ENCODE data around the gene GALNT1. TPM values are rescaled to one million over a fixed set of nuclear protein-coding genes. Genes with fewer than 3 reads are reported as not detected.
"Not testable (repeated sequence)": the region's sequence is repeated elsewhere in the genome, so short reads cannot be mapped to it uniquely, and the experiment has no call there.

GALNT1 gene
- 82.7 TPM for total RNA-seq

DNA sequence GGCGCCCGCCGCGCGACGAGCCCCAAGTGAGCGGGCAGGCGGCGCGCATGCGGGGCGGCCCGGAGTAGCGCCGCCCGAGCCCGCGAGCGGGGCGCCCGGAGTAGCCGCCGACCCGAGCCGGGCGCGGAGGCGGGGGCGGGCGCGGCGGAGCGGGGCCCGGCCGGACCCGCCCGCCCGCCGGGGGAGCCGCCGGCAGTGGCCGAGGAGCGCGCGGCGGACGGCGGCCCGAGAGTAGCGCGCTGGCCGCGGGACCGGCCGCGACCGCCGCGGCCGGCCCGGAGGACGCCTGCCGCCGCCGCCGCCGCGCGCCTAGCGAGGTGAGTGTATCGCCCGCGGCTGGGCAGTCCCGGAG lies at the start of gene GALNT1:
GALNT1 (plus strand) TSS at position 195 of the 352 bp plus-strand sequence. CDS start 72,923 bp downstream, outside the sequence.
- DNase-seq (ENCODE audit: low spot score in 2 of 2) (peak; percentile 58 to 77), FAIRE-seq (no peak)

DNA sequence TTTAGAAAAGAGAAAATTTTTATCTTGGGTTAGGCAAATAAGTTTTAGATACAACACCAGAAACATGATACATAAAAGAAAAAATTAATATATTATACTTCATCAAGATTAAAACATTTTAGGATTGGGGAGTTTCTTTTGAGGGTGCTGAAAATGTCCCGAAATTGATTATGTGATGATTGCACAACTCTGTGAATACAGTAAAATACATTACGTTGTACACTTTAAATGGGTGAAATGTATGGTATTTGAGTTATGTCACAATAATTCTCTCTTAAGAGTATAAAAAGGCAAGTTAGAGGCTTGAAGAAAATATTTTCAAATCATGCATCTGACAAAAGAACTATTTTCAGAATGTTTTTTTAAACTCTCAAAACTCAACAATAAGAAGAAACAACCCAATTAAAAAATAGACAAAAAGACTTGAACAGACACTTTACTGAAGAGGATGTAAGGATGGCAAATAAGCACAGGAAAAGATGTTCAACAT lies 47.6 kb upstream of the GALNT1 start:
- DNase-seq (ENCODE audit: low spot score in 2 of 2) = no peak
- no peak for FAIRE-seq

DNA sequence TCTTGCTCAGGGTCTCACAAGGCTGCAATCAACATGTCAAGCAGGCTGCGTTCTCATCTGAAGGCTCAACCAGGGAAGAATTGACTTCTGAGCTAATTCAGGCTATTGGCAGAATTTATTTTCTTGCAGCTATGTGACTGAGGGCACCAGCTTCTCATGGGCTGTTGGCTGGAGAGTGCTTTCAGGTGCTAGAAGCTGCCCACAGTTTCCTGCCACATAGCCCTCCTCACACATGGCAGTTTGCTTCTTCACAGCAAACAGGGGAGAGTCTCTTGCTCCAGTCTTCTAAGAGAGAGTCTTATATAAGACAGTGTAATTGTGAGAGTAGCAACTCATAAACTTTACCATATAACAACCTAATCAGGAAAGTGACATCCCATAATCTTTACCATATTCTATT lies 46.2 kb upstream of the GALNT1 start:
- DNase-seq (ENCODE audit: low spot score in 2 of 2) (no peak), FAIRE-seq (no peak)

DNA sequence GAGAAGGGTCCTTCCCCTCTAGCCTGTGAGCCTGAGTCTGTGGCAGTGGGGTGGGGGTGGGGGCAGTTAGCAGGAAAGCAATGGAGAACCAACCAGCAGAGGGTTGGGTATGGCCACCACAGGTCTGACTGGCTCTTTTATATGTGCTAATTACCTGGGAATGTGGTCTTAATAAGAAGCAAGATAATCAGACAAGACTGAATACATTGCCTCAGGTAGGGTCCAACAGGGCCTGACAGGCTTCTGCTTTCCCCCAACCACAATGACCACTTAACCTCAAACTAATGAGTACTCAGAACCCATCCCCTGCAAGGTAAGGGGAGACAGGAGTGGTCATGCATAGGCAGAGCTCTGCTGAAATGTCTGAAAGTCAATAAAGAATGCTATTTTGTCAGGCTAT lies 39.2 kb upstream of the GALNT1 start:
- FAIRE-seq = no peak

DNA sequence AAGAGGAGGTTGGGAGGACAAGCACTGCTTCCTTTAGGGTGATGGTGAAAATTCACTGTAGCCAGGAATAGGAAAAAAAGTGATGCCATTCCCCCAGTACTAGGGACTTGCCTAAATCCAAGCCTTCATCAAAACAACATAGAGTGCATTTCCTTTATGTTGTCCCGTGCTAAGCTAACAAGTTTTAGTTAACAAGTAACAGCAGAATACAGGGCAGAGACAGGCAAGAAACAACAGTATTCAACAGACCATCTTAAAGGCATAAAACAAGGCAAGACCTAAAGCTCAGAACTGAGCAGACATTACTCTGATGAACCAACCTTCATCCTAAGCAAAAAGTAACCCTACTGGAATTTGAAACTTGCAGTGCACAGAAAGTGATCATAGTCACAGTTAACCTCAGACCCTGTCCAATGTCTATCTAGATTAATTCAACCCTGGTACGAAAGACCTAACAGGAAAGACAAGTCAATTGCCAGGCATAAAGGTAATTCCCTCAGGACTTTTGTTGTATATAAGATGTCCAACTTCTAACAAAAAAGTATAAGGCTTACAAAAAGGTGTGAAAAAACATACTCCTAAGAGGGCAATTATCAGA lies 34.4 kb upstream of the GALNT1 start:
- DNase-seq (ENCODE audit: low spot score in 2 of 2) = no peak
- FAIRE-seq = no peak

More for the DNA sequence above, 39.2 kb upstream of the GALNT1 start:
- no peak for DNase-seq (ENCODE audit: low spot score in 2 of 2)

DNA sequence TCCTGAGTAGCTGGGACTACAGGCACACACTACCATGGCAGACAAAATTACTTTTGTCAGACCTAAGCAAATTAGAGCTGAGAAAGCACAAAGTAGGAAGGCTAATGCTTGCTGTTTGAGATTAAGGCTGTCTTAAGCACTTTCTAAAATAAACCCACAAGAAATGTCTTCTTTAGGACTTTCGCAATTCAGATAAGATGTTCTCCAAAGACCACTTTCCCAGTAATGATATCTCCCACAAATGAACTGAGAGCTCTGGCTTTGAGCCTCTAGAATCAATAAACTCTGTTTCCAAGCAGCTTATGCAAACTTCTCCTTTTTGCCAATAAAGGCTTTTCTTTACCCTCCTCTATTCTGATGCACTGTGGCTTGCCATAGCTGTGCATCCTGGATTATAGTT lies 32.0 kb upstream of the GALNT1 start:
- no peak for FAIRE-seq
- DNase-seq (ENCODE audit: low spot score in 2 of 2) = no peak

DNA sequence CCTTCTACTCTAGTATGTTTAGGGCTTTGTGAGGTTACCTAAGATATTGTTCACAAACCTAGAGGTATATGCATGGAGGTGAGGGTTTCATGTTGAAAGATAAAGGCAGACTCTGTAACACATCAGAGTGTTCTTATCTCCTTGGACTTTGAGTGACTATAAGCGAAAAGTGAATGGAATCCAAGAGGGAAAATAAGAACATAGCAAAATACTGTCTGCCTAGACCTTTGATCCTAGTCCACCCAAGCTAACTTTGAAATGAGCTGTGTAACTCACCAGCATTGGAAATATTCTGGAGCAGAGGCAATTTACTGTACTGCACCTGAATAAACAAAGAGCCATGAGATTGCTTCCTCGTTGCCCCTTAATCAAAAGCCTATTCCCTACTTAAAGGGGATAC lies 28.2 kb upstream of the GALNT1 start:
- FAIRE-seq (no peak), DNase-seq (ENCODE audit: low spot score in 2 of 2) (no peak)

DNA sequence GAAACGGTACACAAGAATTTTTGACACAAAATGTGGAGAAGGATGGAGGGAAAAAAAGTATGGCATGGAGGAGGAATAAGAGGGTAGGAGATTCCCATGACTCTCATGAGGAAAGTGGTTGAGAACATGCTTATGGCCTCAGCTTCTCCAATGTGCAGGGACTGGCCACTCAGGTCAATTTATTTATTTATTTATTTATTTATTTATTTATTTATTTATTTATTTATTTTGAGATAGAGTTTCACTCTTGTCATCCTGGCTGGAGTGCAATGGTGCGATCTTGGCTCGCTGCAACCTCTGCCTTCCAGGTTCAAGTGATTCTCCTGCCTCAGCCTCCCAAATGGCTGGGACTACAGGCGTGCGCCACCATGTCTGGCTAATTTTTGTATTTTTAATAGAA lies 26.0 kb upstream of the GALNT1 start:
- FAIRE-seq; DNase-seq (ENCODE audit: low spot score in 2 of 2): not testable (repeated sequence)

DNA sequence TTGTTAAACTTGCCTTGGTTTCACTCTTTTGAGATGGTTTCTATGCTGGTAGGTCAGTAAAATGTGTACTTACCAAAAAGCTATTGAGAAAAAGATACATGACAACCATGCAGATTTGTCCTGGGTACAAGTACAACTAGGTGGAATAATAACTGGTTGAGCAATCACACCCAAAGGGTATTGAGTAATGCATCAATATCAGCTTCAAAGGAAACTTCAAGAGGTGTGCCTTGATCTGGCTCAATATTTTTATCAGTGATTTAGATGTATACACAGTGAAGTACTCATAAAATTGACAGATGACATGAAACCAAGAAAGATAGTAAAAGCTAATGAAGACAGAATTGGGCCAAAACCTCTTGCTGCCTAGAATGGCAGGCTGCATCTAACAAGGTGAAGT lies 21.7 kb upstream of the GALNT1 start:
- DNase-seq (ENCODE audit: low spot score in 2 of 2) = no peak
- no peak for FAIRE-seq

DNA sequence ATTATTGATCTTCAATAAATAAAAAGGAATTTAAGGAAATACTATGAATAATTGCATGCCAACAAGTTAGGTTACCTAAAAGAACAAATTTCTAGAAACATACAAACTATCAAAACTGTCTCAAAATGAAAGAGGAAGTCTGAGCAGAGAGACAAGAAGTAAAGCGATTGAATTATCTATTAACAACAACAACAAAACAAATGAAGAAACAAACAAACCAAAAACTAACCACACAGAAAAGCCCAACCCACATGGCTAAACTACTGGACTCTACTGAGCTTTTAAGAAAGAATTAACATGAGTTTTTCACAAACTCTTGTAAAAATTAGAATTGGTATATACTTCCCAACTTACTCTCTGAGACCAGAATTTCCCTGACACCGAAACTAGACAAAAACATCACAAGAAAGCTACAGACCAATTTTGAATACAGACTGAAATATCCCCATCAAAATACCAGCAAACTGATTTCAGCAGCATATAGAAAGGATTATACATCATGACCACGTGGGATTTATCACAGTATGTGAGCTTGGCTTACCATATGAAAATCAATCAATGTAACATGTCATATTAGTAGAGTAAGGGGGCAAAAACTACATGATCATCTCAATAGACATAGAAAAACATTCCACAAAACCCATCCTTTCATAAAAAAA lies 16.6 kb upstream of the GALNT1 start:
- no peak for FAIRE-seq
- no peak for DNase-seq (ENCODE audit: low spot score in 2 of 2)

GRCh38 chr18:35566019-35566418 lies 15.5 kb upstream of the GALNT1 start:
- FAIRE-seq = no peak

DNA sequence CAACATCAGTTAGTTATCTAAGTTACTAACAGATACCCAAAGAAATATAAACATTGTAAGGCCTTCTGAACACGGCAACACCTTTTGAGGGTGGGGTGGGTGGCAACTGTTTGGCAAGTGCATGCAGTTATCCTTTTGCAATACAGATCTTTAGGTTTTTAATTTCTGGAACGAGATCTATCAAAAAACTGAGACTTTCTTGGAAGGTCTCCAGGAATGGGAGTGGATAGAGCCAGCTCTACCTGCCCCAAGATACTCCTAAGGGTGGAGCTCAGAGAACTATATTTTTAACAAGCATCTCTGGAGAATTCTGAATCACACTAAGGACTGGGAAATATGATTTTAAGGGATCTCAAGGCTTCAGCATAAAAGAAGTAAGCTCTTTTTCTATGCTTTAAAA lies 11.4 kb upstream of the GALNT1 start:
- FAIRE-seq (no peak), DNase-seq (ENCODE audit: low spot score in 2 of 2) (no peak)

More at GRCh38 chr18:35566019-35566418, 15.5 kb upstream of the GALNT1 start:
- no peak for DNase-seq (ENCODE audit: low spot score in 2 of 2)

GRCh38 chr18:35571138-35571537 lies 10.4 kb upstream of the GALNT1 start:
- DNase-seq (ENCODE audit: low spot score in 2 of 2) = no peak
- FAIRE-seq = no peak

DNA sequence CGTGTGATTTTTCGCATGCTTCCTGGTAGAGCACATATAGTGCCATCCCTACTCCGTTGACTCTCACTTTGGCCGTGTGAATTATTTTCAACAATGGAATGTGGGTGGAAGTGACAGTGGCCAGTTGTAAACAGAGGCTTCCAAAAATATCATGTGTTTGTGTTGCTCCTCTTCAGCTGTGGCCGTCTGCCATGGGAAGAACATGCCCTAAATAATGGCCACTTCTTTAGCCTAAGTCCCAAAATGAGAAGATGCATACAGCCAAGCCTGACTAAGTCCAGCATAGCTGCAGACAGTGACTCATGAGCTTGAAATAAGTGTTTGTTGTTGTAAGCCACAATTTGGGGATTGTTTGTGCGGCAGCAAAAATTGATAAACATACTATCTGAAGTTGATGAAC lies 8.9 kb upstream of the GALNT1 start:
- DNase-seq (ENCODE audit: low spot score in 2 of 2) (no peak), FAIRE-seq (no peak)

- DNase-seq (ENCODE audit: low spot score in 2 of 2) (no peak), FAIRE-seq (no peak)
These were observed 8.0 kb upstream of the GALNT1 start for GRCh38 chr18:35573531-35573930.

GRCh38 chr18:35576240-35576845 lies 5.2 kb upstream of the GALNT1 start:
- not testable (repeated sequence) for FAIRE-seq; DNase-seq (ENCODE audit: low spot score in 2 of 2)

DNA sequence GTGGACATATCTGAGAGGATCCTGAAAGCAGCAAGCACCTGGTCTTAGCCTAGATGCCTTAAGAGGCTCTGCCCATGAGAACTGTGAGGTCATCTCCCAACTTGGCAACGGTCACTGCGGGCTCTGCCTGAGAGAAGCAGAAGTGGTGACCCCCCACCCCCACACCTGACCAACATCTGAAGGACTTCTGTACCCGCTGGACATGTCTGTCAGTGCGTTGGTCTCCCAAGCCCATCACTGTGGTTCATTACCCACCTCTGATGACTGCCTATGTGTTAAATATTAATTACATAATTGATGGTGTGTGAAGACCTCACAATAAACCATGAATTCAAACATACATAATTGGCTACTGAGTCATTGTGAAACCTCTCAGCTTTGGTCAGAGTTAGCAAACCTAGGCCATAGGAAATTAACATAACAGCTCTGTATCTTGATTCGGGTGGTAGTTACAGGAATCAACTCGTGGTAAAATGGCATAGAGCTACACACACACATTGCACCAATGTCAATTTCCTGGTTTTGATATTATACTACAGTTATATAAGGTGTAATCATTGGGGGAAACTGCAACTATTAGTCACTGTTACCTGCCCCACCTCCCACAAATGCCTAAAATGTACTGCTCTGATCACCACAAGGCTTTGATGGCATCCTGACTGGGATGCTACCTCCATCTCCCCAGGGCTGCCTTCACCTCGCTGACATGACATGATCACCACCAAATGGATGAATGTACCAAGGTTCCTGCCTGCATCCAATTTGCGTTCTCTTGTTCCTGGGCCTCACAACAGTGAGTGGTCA lies 4.3 kb upstream of the GALNT1 start:
- no peak for FAIRE-seq
- DNase-seq (ENCODE audit: low spot score in 2 of 2) = no peak

- DNase-seq (ENCODE audit: low spot score in 2 of 2) (no peak), FAIRE-seq (no peak)
These were observed 3.1 kb upstream of the GALNT1 start for GRCh38 chr18:35578481-35578880.

DNA sequence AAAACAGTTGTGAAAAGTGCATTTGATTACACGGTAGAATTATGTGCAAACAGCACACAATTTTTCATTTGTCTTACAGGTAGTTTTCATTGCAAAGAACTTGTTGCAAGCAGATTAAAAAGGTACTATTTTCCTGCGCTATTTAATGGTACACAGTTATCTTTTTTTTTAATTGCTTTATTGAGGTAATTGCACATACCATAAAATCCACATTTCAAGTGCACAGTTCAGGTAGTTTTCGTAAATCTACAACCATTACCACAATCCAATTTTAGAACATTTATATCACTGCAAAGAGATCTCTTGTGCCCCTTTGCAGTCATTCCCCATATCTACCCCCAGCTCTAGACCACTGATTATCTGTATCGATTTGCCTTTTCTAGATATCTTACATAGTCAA lies 2.6 kb upstream of the GALNT1 start:
- DNase-seq (ENCODE audit: low spot score in 2 of 2) (no peak), FAIRE-seq (no peak)

GRCh38 chr18:35580701-35581539 lies 620 bp upstream of the GALNT1 start:
- DNase-seq (ENCODE audit: low spot score in 2 of 2) = peak; percentile 62 to 76

More at GRCh38 chr18:35580701-35581539, 620 bp upstream of the GALNT1 start:
- no peak for FAIRE-seq

All from frontal cortex (tissue), 4 donors.